GM19452 (cell line): ENCODE data around the gene TUBA4A.
"Not testable (repeated sequence)": the region's sequence is repeated elsewhere in the genome, so short reads cannot be mapped to it uniquely, and the experiment has no call there.

ENCODE experiments used
- ATAC-seq: cut with Tn5 transposase; IDR thresholded peaks from one replicate; pipeline ENCODE4 v1.9.1; 2021; ENCODE audit not compliant: unreplicated experiment

Gene TUBA4A

GRCh38 chr2:219287116-219287440 lies 33.4 kb upstream of the TUBA4A start:
- ATAC-seq, result not testable (repeated sequence)

- no peak for ATAC-seq
Observed at GRCh38 chr2:219286436-219287115, 32.9 kb upstream of the TUBA4A start.

GRCh38 chr2:219285894-219286425 lies 32.2 kb upstream of the TUBA4A start:
- ATAC-seq, result no peak

GRCh38 chr2:219285373-219285735 lies 31.6 kb upstream of the TUBA4A start:
- ATAC-seq, result no peak

GRCh38 chr2:219284501-219285372 lies 31.0 kb upstream of the TUBA4A start:
- no peak for ATAC-seq

- no peak for ATAC-seq
Observed at GRCh38 chr2:219282943-219283581, 29.3 kb upstream of the TUBA4A start.

GRCh38 chr2:219282375-219282774 lies 28.7 kb upstream of the TUBA4A start:
- ATAC-seq, result no peak

GRCh38 chr2:219281588-219281987 lies 27.9 kb upstream of the TUBA4A start:
- no peak for ATAC-seq

GRCh38 chr2:219280651-219281050 lies 26.9 kb upstream of the TUBA4A start:
- no peak for ATAC-seq

- ATAC-seq, result no peak
Observed at GRCh38 chr2:219279916-219280516, 26.3 kb upstream of the TUBA4A start.

GRCh38 chr2:219279151-219279915 lies 25.6 kb upstream of the TUBA4A start, which contains the start of gene DNAJB2:
Gene DNAJB2 (plus strand): TSS chr2:219279366. CDS start chr2:219279834, 468 bp downstream.
- peak; percentile 90 for ATAC-seq

- no peak for ATAC-seq
Observed at GRCh38 chr2:219278655-219279150, 25.0 kb upstream of the TUBA4A start.

- no peak for ATAC-seq
Observed at GRCh38 chr2:219277703-219278654, 24.3 kb upstream of the TUBA4A start.

GRCh38 chr2:219274361-219274921 lies 20.7 kb upstream of the TUBA4A start:
- ATAC-seq, result no peak

GRCh38 chr2:219273937-219274336 lies 20.2 kb upstream of the TUBA4A start:
- no peak for ATAC-seq

- no peak for ATAC-seq
Observed at GRCh38 chr2:219272995-219273394, 19.3 kb upstream of the TUBA4A start.

- ATAC-seq, result no peak
Observed at GRCh38 chr2:219272356-219272755, 18.6 kb upstream of the TUBA4A start.

GRCh38 chr2:219271021-219271420 lies 17.3 kb upstream of the TUBA4A start:
- no peak for ATAC-seq

GRCh38 chr2:219270055-219270372 lies 16.3 kb upstream of the TUBA4A start:
- ATAC-seq, result no peak
